H1 (cell line): ENCODE data around the gene CBX2. TPM values are rescaled to one million over a fixed set of nuclear protein-coding genes. Genes with fewer than 3 reads are reported as not detected.

Experiments
- CTCF ChIA-PET: fragments of 300-600 bp; sonication (Branson Sonifier 250); formaldehyde crosslinking; loops from one replicate; lab custom pipeline; 2021; ENCODE audit not compliant: partially characterized antibody; lab: Charles Lee
- POLR2A ChIA-PET: fragments of 300-600 bp; sonication (Branson Sonifier 250); formaldehyde crosslinking; loops from one replicate; lab custom pipeline; 2021; ENCODE audit warnings: inconsistent platforms; ENCODE audit not compliant: partially characterized antibody; lab: Charles Lee
- DNase-seq, 2 experiments: peaks; one replicate each; pipeline versions ENCODE4 v3.0.0 to v3.0.0-alpha.2; 2010 to 2022; ENCODE audit warnings: low spot score in 2 of 2, low read depth in 1 of 2, mixed read lengths in 1 of 2
- FAIRE-seq: peaks from 2 replicates; lab custom pipeline; 2011; peaks lifted over from hg19 to GRCh38; lab: Jason Lieb, UNC
- H2AFZ ChIP-seq: 2 replicates; pipeline ENCODE4 v1.8.1; 2012; ENCODE audit warnings: low read length, inconsistent platforms
- H2AK5ac ChIP-seq: 2 replicates; pipeline ENCODE4 v1.6.1; 2013; ENCODE audit warnings: low read depth, low read length
- H2BK120ac ChIP-seq: replicated peaks from 2 replicates; pipeline ENCODE3; 2013; ENCODE audit warnings: low read depth, low read length, inconsistent platforms
- H2BK12ac ChIP-seq: 2 replicates; pipeline ENCODE4 v1.6.1; 2013; ENCODE audit warnings: low read depth, low read length
- H2BK15ac ChIP-seq: 2 replicates; pipeline ENCODE4 v1.6.1; 2013; ENCODE audit warnings: low read length
- H2BK20ac ChIP-seq: 2 replicates; pipeline ENCODE4 v1.6.1; 2013; ENCODE audit warnings: low read length
- H2BK5ac ChIP-seq: 2 replicates; pipeline ENCODE4 v1.6.1; 2013; ENCODE audit warnings: low read depth, low read length
- H3K14ac ChIP-seq: 2 replicates; pipeline ENCODE4 v1.6.1; 2013; ENCODE audit warnings: inconsistent platforms; ENCODE audit not compliant: insufficient read length
- H3K18ac ChIP-seq: 2 replicates; pipeline ENCODE4 v1.6.1; 2013; ENCODE audit warnings: low read length; ENCODE audit errors: extremely low read depth
- H3K23ac ChIP-seq: 2 replicates; pipeline ENCODE4 v1.6.1; 2013; ENCODE audit warnings: inconsistent platforms; ENCODE audit not compliant: insufficient read length
- H3K23me2 ChIP-seq: 2 replicates; pipeline ENCODE4 v1.6.1; 2013; ENCODE audit warnings: low read depth, low read length
- H3K27ac ChIP-seq: 2 replicates; pipeline ENCODE4 v1.6.1; 2011; ENCODE audit warnings: low read depth, low read length, inconsistent platforms
- H3K27me3 ChIP-seq, 4 experiments: replicated peaks in 1 of 4; 1 replicate in 1 of 4; 2 replicates in 3 of 4; pipeline versions ENCODE4 v1.6.1 to v1.8.1; 2011 to 2013; ENCODE audit warnings: low read length in 3 of 4, mild to moderate bottlenecking in 3 of 4, inconsistent platforms in 2 of 4, mixed read lengths in 2 of 4, moderate library complexity in 1 of 4; ENCODE audit not compliant: control insufficient read depth in 3 of 4, insufficient read depth in 3 of 4; ENCODE audit errors: extremely low read depth in 1 of 4
- H3K36me3 ChIP-seq, 4 experiments: 2 replicates each; pipeline versions ENCODE4 v1.6.1 to v1.8.1; 2011 to 2013; ENCODE audit warnings: mild to moderate bottlenecking in 4 of 4, low read length in 3 of 4, moderate library complexity in 2 of 4, control low read depth in 1 of 4, inconsistent platforms in 1 of 4; ENCODE audit not compliant: insufficient read depth in 4 of 4, control insufficient read depth in 2 of 4
- H3K4ac ChIP-seq: replicated peaks from 2 replicates; pipeline ENCODE3; 2013; ENCODE audit warnings: low read length, low read depth, mixed read lengths, inconsistent platforms; ENCODE audit not compliant: insufficient read length
- H3K4me1 ChIP-seq, 4 experiments: replicated peaks in 1 of 4; 1 replicate in 1 of 4; 2 replicates in 3 of 4; pipeline versions ENCODE4 v1.6.1 to v1.8.1; 2011 to 2013; ENCODE audit warnings: low read length in 3 of 4, inconsistent platforms in 2 of 4, mixed read lengths in 1 of 4; ENCODE audit not compliant: insufficient read depth in 4 of 4, control insufficient read depth in 3 of 4
- H3K4me2 ChIP-seq, 2 experiments: 2 replicates each; pipeline versions ENCODE4 v1.6.1 to v1.8.1; 2011 to 2013; ENCODE audit warnings: low read depth in 2 of 2, low read length in 2 of 2, control low read depth in 1 of 2, inconsistent platforms in 1 of 2, mild to moderate bottlenecking in 1 of 2; ENCODE audit not compliant: insufficient read depth in 1 of 2
- H3K4me3 ChIP-seq, 4 experiments: fragments of 200-600, 300-600 bp in 1 of 4; sonication (generic), shearing (Covaris generic), sonication (Bioruptor Twin) in 1 of 4; 2 replicates each; pipeline versions ENCODE4 v1.5.1 to v1.8.1; 2011 to 2016; ENCODE audit warnings: low read length in 4 of 4, low read depth in 3 of 4, control low read depth in 2 of 4, inconsistent platforms in 2 of 4, mild to moderate bottlenecking in 2 of 4, mixed read lengths in 1 of 4, moderate library complexity in 1 of 4; ENCODE audit not compliant: insufficient read depth in 2 of 4; ENCODE audit errors: extremely low read depth in 1 of 4
- H3K56ac ChIP-seq: replicated peaks from 2 replicates; pipeline ENCODE3; 2013; ENCODE audit warnings: low read depth, mild to moderate bottlenecking, mixed read lengths, low read length, inconsistent platforms; ENCODE audit not compliant: insufficient read length
- H3K79me1 ChIP-seq: 2 replicates; pipeline ENCODE4 v1.6.1; 2013; ENCODE audit warnings: low read depth, low read length, control low read depth
- H3K79me2 ChIP-seq, 2 experiments: 2 replicates each; pipeline versions ENCODE4 v1.6.1 to v1.8.1; 2012 to 2013; ENCODE audit warnings: low read length in 2 of 2, mild to moderate bottlenecking in 2 of 2, inconsistent platforms in 1 of 2; ENCODE audit not compliant: insufficient read depth in 2 of 2, control insufficient read depth in 1 of 2
- H3K9ac ChIP-seq, 4 experiments: replicated peaks in 1 of 4; 1 replicate in 1 of 4; 2 replicates in 3 of 4; pipeline versions ENCODE4 v1.6.1 to v1.8.1; 2011 to 2013; ENCODE audit warnings: low read depth in 3 of 4, low read length in 3 of 4, control low read depth in 2 of 4, mild to moderate bottlenecking in 2 of 4, moderate library complexity in 2 of 4, inconsistent platforms in 1 of 4; ENCODE audit errors: extremely low read depth in 1 of 4
- H3K9me3 ChIP-seq, 2 experiments: 2 replicates each; pipeline versions ENCODE4 v1.6.1 to v1.8.1; 2012 to 2013; ENCODE audit warnings: mild to moderate bottlenecking in 2 of 2, moderate library complexity in 2 of 2, control low read depth in 1 of 2, inconsistent platforms in 1 of 2, low read depth in 1 of 2, low read length in 1 of 2, mixed read lengths in 1 of 2; ENCODE audit not compliant: insufficient read depth in 2 of 2
- H4K20me1 ChIP-seq, 2 experiments: replicated peaks in 1 of 2; 2 replicates each; pipeline versions ENCODE3 to v1.8.1; 2011 to 2013; ENCODE audit warnings: inconsistent platforms in 2 of 2, low read length in 2 of 2, mild to moderate bottlenecking in 1 of 2; ENCODE audit not compliant: insufficient read depth in 2 of 2, control insufficient read depth in 1 of 2
- H4K5ac ChIP-seq: 2 replicates; pipeline ENCODE4 v1.6.1; 2013; ENCODE audit warnings: low read length, low read depth, mixed read lengths, inconsistent platforms; ENCODE audit not compliant: insufficient read length
- H4K8ac ChIP-seq: 2 replicates; pipeline ENCODE4 v1.8.0; 2013; ENCODE audit warnings: mild to moderate bottlenecking, moderate library complexity, low read length, inconsistent platforms; ENCODE audit not compliant: insufficient read depth; ENCODE audit errors: extremely low read depth
- H4K91ac ChIP-seq: replicated peaks from 2 replicates; pipeline ENCODE3; 2013; ENCODE audit warnings: low read length, mixed read lengths, inconsistent platforms; ENCODE audit not compliant: insufficient read length
- EZH2 ChIP-seq: fragments of 200-600 bp; sonication (generic); IDR thresholded peaks from 2 replicates; pipeline ENCODE4 v1.7.1; 2012; ENCODE audit warnings: low read depth, mild to moderate bottlenecking, moderate library complexity, low read length, inconsistent platforms; ENCODE audit not compliant: severe bottlenecking
- FOSL1 ChIP-seq: IDR thresholded peaks from 2 replicates; pipeline ENCODE4 v1.6.1; 2011; ENCODE audit warnings: mild to moderate bottlenecking, low read depth, low read length, moderate library complexity; ENCODE audit not compliant: insufficient read depth
- GABPA ChIP-seq: IDR thresholded peaks from 2 replicates; pipeline ENCODE4 v1.6.1; 2011; ENCODE audit warnings: mild to moderate bottlenecking, low read length, moderate library complexity, borderline replicate concordance; ENCODE audit not compliant: insufficient read depth
- MAX ChIP-seq: IDR thresholded peaks from 2 replicates; pipeline ENCODE4 v1.6.1; 2012; ENCODE audit warnings: inconsistent platforms
- RNF2 ChIP-seq: fragments of 200-900, 300-1000 bp; sonication (generic); IDR thresholded peaks from 2 replicates; pipeline ENCODE4 v1.7.1; 2016; ENCODE audit warnings: borderline replicate concordance, low read depth, mild to moderate bottlenecking, antibody characterized with exemption, low read length; ENCODE audit not compliant: poor library complexity, severe bottlenecking; ENCODE audit errors: missing control alignments
- SAP30 ChIP-seq: fragments of 300-600 bp; sonication (generic); IDR thresholded peaks from 2 replicates; pipeline ENCODE4 v1.7.1; 2012; ENCODE audit warnings: low read length, moderate library complexity, mild to moderate bottlenecking, inconsistent platforms; ENCODE audit not compliant: insufficient read depth, insufficient replicate concordance
- SIX5 ChIP-seq: IDR thresholded peaks from 2 replicates; pipeline ENCODE4 v1.6.1; 2011; ENCODE audit warnings: mild to moderate bottlenecking, low read depth, low read length
- SP1 ChIP-seq: IDR thresholded peaks from 2 replicates; pipeline ENCODE4 v1.6.1; 2011; ENCODE audit warnings: low read depth, low read length
- SUZ12 ChIP-seq: fragments of 200-600 bp; sonication (generic); IDR thresholded peaks from 2 replicates; pipeline ENCODE4 v1.6.1; 2012; ENCODE audit warnings: mild to moderate bottlenecking, inconsistent platforms, low read length, moderate library complexity, mixed read lengths
- WGBS, 2 experiments: shearing (Covaris generic) in 1 of 2; methylation state at CpG; one replicate each; pipeline versions ENCODE4 v1.1.6 to v1.1.7; 2013 to 2015; ENCODE audit warnings: low lambda C conversion rate in 2 of 2, mixed read lengths in 2 of 2, inconsistent platforms in 1 of 2, low coverage in 1 of 2, missing lambda C conversion rate in 1 of 2; ENCODE audit not compliant: insufficient replicate concordance in 2 of 2, insufficient coverage in 1 of 2, insufficient read length in 1 of 2; ENCODE audit errors: extremely low coverage in 1 of 2, missing lambda C conversion rate in 1 of 2; 5-methylcytosine and 5-hydroxymethylcytosine counted together
- polyA plus RNA-seq, 7 experiments: library from polyadenylated mRNA; depleted of rRNA in 3 of 7; stranded (reverse) in 5 of 7; unstranded in 2 of 7; fragments of >200 nt in 5 of 7; fragments of 200-250 nt in 2 of 7; gene quantifications; 1 replicate in 5 of 7; 2 replicates in 1 of 7; 4 replicates in 1 of 7; pipeline versions ENCODE4 v1.2.1 to v1.2.3, GENCODE V29; 2011 to 2013; ENCODE audit warnings: missing spikeins in 2 of 7, mixed read lengths in 2 of 7
- total RNA-seq: library from RNA; stranded (reverse); fragmentation: NEBNext Ultra II Directional; extraction: Animal tissue kit (Norgen Biotek cat#: 25700); gene quantifications from 2 replicates; pipeline ENCODE4 v1.2.1, GENCODE V29; 2021

Gene CBX2
- total and polyA plus RNA-seq, 2 of the 8 experiments (the other 6 are each of a cell fraction or from before 2014, with no cell fraction given) = 64.3 to 83.9 TPM

GRCh38 chr17:79792984-79793923, 15.3 kb downstream of the CBX2 start:
- H3K23me2 ChIP-seq = peaks cover 5% of the 10 kb centered on the region
- H2AFZ ChIP-seq = no peak overlapping the region
- ChIA-PET CTCF (interaction anchor here (1.7 to 4.4 kb wide), 6 partner anchors 11 to 123 kb away, joined by 6 to 32 read pairs (median 9); no protein-coding TSS in a partner anchor), POLR2A (interaction anchor here (1.0 to 6.0 kb wide), 9 partner anchors 10 to 201 kb away, joined by 3 to 49 read pairs (median 7); partner anchors contain the start of gene CBX4)
- H3K9ac ChIP-seq = no peak overlapping the region
- 3% methylated on average over 35 of the region's 63 CpGs; no CpG with 5 or more reads in 1 of the 2 experiments for WGBS, 2 experiments
- H3K4ac ChIP-seq = no peak overlapping the region
- peaks cover 7 to 46% (median 34%) of the 10 kb centered on the region in 4 experiments for H3K4me1 ChIP-seq
- H2BK20ac ChIP-seq = no peak overlapping the region; the same call in 1 of the 2 replicates
- no peak overlapping the region for H3K27ac ChIP-seq
- no peak overlapping the region for H3K56ac ChIP-seq
- peak overlapping the region; percentile 19 to 49 (median 28); a peak in 6 of 8 replicates for H3K4me3 ChIP-seq
- FAIRE-seq (peak; percentile 62), DNase-seq (peak in 1 of 2 experiments; percentile 66)
- no peak overlapping the region for H4K91ac ChIP-seq
- peaks cover 66 to 88% (median 82%) of the 10 kb centered on the region in 4 experiments for H3K27me3 ChIP-seq
- peak overlapping the region; percentile 63 to 80 for H3K4me2 ChIP-seq
- H3K79me2 ChIP-seq = no peaks in the 10 kb centered on the region
- no peak overlapping the region for H2AK5ac ChIP-seq
- H3K9me3 ChIP-seq = no peaks in the 10 kb centered on the region; a peak in 1 of 4 replicates
- H3K18ac ChIP-seq = no peak overlapping the region
- H3K36me3 ChIP-seq = peaks cover 0 to 12% (median 0%) of the 10 kb centered on the region in 4 experiments; a peak in 1 of 8 replicates
- H4K5ac ChIP-seq = no peak overlapping the region
- H2BK12ac ChIP-seq = no peak overlapping the region
- no peak overlapping the region; the same call in 1 of the 2 replicates for H2BK5ac ChIP-seq
- H3K14ac ChIP-seq = no peak overlapping the region
- H3K79me1 ChIP-seq = no peaks in the 10 kb centered on the region
- no peak overlapping the region for H3K23ac ChIP-seq
- no peak overlapping the region for H2BK15ac ChIP-seq
- H4K20me1 ChIP-seq = peaks cover 22 to 26% of the 10 kb centered on the region in 2 experiments
- H2BK120ac ChIP-seq = no peak overlapping the region
- H4K8ac ChIP-seq = peak overlapping the region; percentile 7; the same call in 1 of the 2 replicates
- TF ChIP-seq MAX = 0 out of 2 replicates have a peak, but pooled peaks have one; percentile 10
- TF ChIP-seq SUZ12 = peak; percentile 95
- peak; percentile 97 for TF ChIP-seq RNF2
- TF ChIP-seq SP1 = no peak
- TF ChIP-seq SIX5 = no peak
- TF ChIP-seq GABPA = no peak
- TF ChIP-seq FOSL1 = no peak
- TF ChIP-seq SAP30 = no peak
- peak; percentile 95 for TF ChIP-seq EZH2
